ENCODE results near the gene RABAC1. TPM values are rescaled to one million over a fixed set of nuclear protein-coding genes. Genes with fewer than 3 reads are reported as not detected.

The RABAC1 gene
- total and polyA plus RNA-seq, 9 of the 15 experiments (the other 6 are each of a cell fraction or from before 2014, with no cell fraction given) = 2.4 to 28.1 (median 9.3) TPM

DNA sequence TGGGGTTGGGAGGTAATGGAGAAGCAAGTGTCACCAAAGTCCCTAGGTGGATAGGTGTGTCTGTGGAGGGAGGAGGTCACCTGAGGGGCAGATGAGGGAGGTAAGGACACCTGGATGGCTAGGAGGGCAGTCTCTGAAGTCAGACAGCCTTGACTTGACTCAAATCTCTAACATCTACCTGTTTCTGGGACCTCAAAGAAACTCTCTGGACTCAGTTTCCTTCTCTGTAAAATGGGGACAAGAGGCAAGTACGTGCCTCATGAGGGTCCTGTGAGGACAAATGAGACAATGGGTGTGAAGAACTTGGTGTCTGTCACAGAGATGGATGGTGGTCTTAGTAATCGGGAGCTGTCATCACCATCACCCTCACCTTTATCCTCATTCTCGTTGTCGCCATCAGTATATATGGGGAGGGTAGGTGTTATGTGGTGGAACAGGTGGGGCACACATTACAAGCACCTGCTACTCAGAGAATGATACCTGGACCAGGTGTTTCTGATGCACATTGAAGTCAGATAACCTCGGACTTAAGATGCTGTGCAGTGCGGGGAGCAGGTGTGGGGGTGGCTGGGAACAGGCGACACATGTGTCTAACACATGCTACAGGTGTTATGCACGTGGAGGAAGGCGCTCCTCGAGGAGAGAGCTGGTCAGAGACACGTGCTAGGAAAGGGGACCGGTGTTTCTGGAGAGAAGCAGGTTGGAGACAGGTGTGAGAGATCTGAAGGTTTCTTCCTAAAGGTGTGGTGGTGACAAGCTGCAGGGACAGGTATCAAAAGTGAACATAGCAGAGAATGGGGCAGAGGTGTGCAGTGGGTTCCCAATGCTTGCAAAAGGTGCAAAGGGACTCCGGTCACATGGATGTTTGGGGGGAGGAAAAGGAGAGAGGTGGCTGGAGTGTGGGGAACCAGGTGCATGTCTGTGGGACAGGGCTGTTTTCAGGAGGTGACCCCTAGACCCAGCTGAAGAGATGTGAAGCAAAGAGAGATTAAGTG lies 34.7 kb downstream of the RABAC1 start (continued):
- TF ChIP-seq ZNF212 (CRISPR knock-in tag; IDR thresholded peaks at IDR 0.05) (no peak), ILF3 (IDR thresholded peaks at IDR 0.05; ENCODE audit: borderline replicate concordance) (no peak), E2F4 (CRISPR knock-in tag; IDR thresholded peaks at IDR 0.05; ENCODE audit: low read depth) (no peak), BCOR (IDR thresholded peaks at IDR 0.05) (peak; percentile 82), FOXM1 (IDR thresholded peaks at IDR 0.05; ENCODE audit: low read depth) (no peak), FOXM1 (CRISPR knock-in tag; IDR thresholded peaks at IDR 0.05; ENCODE audit: low read depth) (no peak), ZNF431 (CRISPR knock-in tag; IDR thresholded peaks at IDR 0.05) (peak; percentile 64; the same call in 1 of the 2 replicates), NONO (IDR thresholded peaks at IDR 0.05; ENCODE audit: low read depth in 2 of 2, low read length in 1 of 2) (no peak), NFATC3 (IDR thresholded peaks at IDR 0.05) (no peak), SRSF1 (IDR thresholded peaks at IDR 0.05; ENCODE audit: low read depth, low read length) (no peak), UBTF (IDR thresholded peaks at IDR 0.05; ENCODE audit: borderline replicate concordance in 1 of 2, low read depth in 2 of 2, low read length in 2 of 2) (no peak), MYC (IDR thresholded peaks at IDR 0.05; ENCODE audit: low read depth, low read length) (0 out of 2 replicates have a peak, but pooled peaks have one; percentile 20), MYC (CRISPR knock-in tag; IDR thresholded peaks at IDR 0.05; ENCODE audit: borderline replicate concordance, low read depth) (no peak), ARID1B (IDR thresholded peaks at IDR 0.05) (no peak), CHD4 (IDR thresholded peaks at IDR 0.05; ENCODE audit: insufficient read depth, insufficient replicate concordance, low read depth, low read length, poor library complexity, severe bottlenecking) (peak; percentile 33), E2F6 (IDR thresholded peaks at IDR 0.05; ENCODE audit: borderline replicate concordance in 1 of 2, extremely low read depth in 1 of 2, insufficient read depth in 1 of 2, insufficient read length in 1 of 2, low read depth in 1 of 2, low read length in 1 of 2, poor library complexity in 1 of 2, severe bottlenecking in 1 of 2) (peak; percentile 45 to 93), GTF2A2 (tag; IDR thresholded peaks at IDR 0.05) (no peak), GABPB2 (CRISPR knock-in tag; conservative IDR thresholded peaks at IDR 0.05) (no peak)
- TF ChIP-seq, protein P1, sequence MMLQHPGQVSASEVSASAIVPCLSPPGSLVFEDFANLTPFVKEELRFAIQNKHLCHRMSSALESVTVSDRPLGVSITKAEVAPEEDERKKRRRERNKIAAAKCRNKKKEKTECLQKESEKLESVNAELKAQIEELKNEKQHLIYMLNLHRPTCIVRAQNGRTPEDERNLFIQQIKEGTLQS (IDR thresholded peaks at IDR 0.05) = no peak
- TF ChIP-seq, protein P1 (CRISPR knock-in tag; conservative IDR thresholded peaks at IDR 0.05) = no peak
- TF ChIP-seq, protein P2, sequence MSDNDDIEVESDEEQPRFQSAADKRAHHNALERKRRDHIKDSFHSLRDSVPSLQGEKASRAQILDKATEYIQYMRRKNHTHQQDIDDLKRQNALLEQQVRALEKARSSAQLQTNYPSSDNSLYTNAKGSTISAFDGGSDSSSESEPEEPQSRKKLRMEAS (CRISPR knock-in tag; IDR thresholded peaks at IDR 0.05) = peak; percentile 96
